ENCODE data around the gene MYL4.
"Not testable (repeated sequence)": the region's sequence is repeated elsewhere in the genome, so short reads cannot be mapped to it uniquely, and the experiment has no call there.

Gene MYL4

GRCh38 chr17:47172696-47173565 is 36.2 kb upstream of the MYL4 start:
- H3K4me3 ChIP-seq (ENCODE audit: low read length): no peak overlapping the region
- TF ChIP-seq, protein P1, sequence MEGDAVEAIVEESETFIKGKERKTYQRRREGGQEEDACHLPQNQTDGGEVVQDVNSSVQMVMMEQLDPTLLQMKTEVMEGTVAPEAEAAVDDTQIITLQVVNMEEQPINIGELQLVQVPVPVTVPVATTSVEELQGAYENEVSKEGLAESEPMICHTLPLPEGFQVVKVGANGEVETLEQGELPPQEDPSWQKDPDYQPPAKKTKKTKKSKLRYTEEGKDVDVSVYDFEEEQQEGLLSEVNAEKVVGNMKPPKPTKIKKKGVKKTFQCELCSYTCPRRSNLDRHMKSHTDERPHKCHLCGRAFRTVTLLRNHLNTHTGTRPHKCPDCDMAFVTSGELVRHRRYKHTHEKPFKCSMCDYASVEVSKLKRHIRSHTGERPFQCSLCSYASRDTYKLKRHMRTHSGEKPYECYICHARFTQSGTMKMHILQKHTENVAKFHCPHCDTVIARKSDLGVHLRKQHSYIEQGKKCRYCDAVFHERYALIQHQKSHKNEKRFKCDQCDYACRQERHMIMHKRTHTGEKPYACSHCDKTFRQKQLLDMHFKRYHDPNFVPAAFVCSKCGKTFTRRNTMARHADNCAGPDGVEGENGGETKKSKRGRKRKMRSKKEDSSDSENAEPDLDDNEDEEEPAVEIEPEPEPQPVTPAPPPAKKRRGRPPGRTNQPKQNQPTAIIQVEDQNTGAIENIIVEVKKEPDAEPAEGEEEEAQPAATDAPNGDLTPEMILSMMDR (conservative IDR thresholded peaks at IDR 0.05; ENCODE audit: low read length): no peak
- DNase-seq (ENCODE audit: low read depth): peak; percentile 21

DNA sequence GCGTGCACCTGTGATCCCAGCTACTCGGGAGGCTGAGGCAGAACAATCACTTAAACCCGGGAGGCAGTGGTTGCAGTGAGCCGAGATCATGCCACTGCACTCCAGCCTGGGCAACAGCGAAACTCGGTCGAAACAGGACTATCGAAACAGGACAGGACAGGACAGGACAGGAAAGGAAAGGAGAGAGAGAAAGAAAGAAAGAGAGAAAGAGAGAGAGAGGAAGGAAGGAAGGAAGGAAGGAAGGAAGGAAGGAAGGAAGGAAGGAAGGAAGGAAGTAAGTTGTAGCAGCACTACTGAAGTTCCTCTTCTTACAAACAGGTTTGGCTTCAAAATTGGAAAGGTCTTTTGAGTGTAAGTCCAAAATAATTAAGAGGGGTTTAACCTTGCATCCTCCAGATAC is 34.3 kb upstream of the MYL4 start:
- not testable (repeated sequence) for H3K4me3 ChIP-seq (ENCODE audit: low read length); DNase-seq (ENCODE audit: low read depth)

GRCh38 chr17:47176389-47176826 is 32.7 kb upstream of the MYL4 start:
- no peak for DNase-seq (ENCODE audit: low read depth)
- TF ChIP-seq, protein P1 (conservative IDR thresholded peaks at IDR 0.05; ENCODE audit: low read length): no peak

DNA sequence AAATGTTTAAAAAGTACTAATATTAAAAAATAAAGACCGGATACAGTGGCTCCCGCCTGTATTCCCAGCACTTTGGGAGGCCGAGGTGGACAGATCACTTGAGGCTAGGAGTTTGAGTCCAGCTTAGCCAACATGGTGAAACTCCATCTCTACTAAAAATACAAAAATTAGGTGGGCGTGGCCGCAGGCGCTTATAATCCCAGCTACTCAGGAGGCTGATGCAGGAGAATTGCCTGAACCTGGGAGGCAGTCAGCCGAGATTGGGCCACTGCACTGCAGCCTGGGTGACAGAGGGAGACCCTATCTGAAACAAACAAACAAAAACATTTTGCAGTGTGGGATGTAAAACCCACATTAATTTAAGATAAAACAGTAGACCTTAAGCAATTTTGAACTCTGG is 31.9 kb upstream of the MYL4 start:
- H3K4me3 ChIP-seq (ENCODE audit: low read length): no peak overlapping the region
- DNase-seq (ENCODE audit: low read depth): no peak
- TF ChIP-seq, protein P1 (conservative IDR thresholded peaks at IDR 0.05; ENCODE audit: low read length): no peak

More at GRCh38 chr17:47176389-47176826, 32.7 kb upstream of the MYL4 start:
- H3K4me3 ChIP-seq (ENCODE audit: low read length): no peak overlapping the region

- H3K4me3 ChIP-seq (ENCODE audit: low read length): no peak overlapping the region
- TF ChIP-seq, protein P1 (conservative IDR thresholded peaks at IDR 0.05; ENCODE audit: low read length): no peak
- no peak for DNase-seq (ENCODE audit: low read depth)
Observed at GRCh38 chr17:47179141-47179540, 30.0 kb upstream of the MYL4 start.

DNA sequence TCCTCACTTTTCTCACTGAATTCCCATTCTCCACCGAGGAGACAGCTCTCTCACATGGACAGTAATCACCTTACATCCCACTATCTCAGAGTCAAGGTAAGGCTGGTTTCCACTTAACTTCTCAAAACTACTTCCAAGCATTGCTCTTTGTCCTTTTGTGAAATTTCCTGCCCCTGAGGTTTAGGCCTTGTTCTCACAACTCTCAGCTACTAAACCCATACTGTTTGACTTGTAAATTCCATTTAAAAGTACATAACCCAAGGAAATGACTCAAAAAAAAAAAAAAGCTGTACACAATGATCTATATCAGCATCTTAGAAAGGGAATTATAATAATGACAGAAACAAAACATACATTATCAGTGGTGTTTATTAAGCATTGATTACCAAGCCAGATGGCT is 28.8 kb upstream of the MYL4 start:
- DNase-seq (ENCODE audit: low read depth): no peak
- no peak overlapping the region for H3K4me3 ChIP-seq (ENCODE audit: low read length)
- TF ChIP-seq, protein P1 (conservative IDR thresholded peaks at IDR 0.05; ENCODE audit: low read length): no peak

DNA sequence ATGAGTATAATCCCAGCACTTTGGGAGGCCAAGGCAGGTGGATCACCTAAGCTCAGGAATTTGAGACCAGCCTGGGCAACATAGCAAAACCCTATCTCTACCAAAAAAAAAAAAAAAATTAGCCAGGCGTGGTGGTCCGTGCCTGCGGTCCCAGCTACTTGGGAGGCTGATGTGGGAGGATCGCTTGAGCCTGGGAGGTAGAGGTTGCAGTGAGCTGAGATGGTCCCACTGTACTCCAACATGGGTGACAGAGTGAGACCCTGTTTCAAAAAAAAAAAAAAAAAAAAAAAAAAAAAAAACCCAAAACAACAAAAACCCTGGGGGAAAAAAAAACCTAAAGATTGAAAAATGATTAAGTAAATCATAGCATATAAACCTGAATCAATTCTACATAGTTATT is 28.2 kb upstream of the MYL4 start:
- not testable (repeated sequence) for H3K4me3 ChIP-seq (ENCODE audit: low read length)

DNA sequence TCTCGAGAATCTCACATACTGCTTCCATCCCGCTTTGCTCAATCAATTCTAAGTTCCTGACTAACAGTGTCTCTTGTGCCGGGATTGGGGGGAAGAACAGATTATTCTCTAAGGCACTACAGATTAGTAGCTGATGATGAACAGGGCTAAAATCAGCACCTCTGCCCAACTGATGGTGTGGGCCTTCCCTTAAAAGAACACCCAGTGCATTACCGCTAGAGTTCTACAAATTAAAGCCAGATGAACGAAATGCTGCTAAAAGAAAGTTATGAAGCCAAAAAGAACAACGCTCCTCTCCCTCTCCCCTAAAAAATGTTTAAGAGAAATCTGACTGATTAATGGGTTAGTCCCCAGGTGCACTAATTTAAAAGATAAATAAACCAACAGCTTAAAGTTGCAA is 24.5 kb upstream of the MYL4 start:
- peak overlapping the region; percentile 9 for H3K4me3 ChIP-seq (ENCODE audit: low read length)
- TF ChIP-seq, protein P1 (conservative IDR thresholded peaks at IDR 0.05; ENCODE audit: low read length): no peak
- DNase-seq (ENCODE audit: low read depth): peak; percentile 59

More for the DNA sequence above, 28.2 kb upstream of the MYL4 start:
- not testable (repeated sequence) for DNase-seq (ENCODE audit: low read depth)
